Neural progenitor cell (in vitro differentiated cells): ENCODE results near the gene TINAGL1.

Experiments
- CTCF ChIP-seq: fragments of 200-600 bp; sonication (generic); IDR thresholded peaks from 2 replicates; pipeline ENCODE4 v1.5.1; 2017; ENCODE audit warnings: antibody characterized with exemption, mild to moderate bottlenecking
- EZH2phosphoT487 ChIP-seq: fragments of 200-600 bp; sonication (generic); IDR thresholded peaks from 2 replicates; pipeline ENCODE4 v1.6.1; 2017; ENCODE audit warnings: antibody characterized with exemption

GRCh38 chr1:31580513-31580870, 4.2 kb downstream of the TINAGL1 start:
- TF ChIP-seq CTCF: no peak
- no peak for TF ChIP-seq EZH2phosphoT487
